GM21786 (cell line): ENCODE data around the gene IL1RN.

ENCODE experiments used
- ATAC-seq: cut with Tn5 transposase; IDR thresholded peaks from one replicate; pipeline ENCODE4 v1.9.1; 2021; ENCODE audit not compliant: unreplicated experiment

IL1RN gene

GRCh38 chr2:113171334-113172075 is 44.1 kb downstream of the IL1RN start:
- ATAC-seq = no peak

DNA sequence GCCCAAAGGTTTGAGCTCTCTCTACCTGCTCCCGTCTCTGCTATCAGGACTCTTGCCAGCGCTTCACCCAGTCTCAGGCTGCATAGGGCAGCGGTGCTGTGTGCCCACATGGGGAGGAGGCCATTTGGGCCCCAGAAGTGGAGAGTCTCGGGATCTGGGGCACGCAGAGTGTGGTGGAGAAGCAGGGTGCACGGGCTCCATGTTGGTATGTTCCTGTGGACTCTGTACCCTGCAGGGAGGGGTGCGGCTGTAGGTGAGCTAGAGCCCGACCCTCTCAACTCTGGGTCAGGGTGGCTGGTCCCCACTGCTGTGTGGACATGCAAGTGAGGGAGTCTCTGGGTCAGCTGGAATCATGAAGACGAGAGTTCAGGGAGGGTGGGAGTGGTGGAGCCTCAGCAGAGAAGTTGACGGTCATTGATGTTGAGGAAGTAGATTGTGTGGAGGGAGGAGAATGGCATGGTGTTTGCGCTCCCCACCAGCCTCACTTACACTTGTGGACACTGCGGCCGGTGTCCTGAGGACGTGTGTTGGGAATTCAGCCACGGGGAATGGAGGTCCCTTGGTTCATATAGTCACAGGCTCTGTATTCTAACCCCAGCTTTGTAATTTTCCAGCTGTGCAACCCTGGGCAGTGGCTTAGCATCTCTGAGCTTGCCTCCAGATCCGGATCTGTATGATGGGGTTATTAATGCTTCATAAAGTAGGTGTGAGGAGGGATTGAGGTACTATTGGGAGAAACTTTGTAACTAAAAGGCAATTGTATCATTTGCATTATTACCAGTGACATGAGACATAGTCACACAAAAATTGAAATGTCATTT is 45.5 kb downstream of the IL1RN start:
- no peak for ATAC-seq

DNA sequence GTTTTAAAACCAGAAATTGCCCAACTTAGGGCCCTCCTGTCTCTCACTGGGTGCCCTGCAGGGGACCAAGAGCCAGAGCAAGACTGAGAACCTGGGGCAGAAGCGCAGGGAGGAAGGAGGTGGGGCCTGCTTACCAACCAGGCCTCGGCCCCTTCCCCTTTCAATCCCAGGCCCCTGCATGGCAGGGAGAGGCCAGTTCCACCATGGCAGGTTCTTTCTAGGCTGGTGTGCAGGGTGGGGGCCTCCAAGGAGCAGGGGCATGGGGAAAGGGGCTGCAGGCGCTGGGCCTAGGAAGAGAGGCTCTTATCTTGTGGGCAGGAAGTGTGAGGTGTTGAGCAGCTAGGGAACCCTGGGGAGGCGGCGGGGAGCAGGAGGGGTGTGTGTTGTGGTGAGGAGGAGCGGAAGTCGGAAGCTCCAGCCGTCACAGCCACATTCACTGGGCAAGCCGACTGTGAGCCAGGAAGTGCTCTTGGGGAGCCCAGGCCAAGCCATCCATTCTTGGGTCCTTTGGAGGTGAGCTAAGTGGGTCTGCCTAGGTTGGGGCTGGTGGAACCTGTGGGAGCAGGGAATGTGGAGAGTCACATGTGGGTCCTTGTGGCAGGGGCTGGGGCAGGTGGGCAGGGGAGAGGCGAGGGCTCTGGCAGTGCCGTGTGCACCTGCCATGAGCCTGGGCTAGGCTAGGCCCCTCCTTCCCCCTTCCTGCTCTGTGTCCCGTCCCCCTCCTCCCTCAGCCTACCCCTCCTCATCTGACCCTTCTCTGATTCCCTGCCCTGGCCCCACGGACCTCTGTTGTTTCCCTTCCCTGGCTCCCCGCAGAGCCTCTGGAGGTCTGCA is 46.4 kb downstream of the IL1RN start, which contains the start of gene PSD4:
TSS of gene PSD4 (plus strand) at position 430 of the 834 bp plus-strand sequence. CDS start 8,486 bp downstream, outside the sequence.
- ATAC-seq = peak; percentile 84

- no peak for ATAC-seq
Observed at GRCh38 chr2:113174376-113174750, 47.0 kb downstream of the IL1RN start.

DNA sequence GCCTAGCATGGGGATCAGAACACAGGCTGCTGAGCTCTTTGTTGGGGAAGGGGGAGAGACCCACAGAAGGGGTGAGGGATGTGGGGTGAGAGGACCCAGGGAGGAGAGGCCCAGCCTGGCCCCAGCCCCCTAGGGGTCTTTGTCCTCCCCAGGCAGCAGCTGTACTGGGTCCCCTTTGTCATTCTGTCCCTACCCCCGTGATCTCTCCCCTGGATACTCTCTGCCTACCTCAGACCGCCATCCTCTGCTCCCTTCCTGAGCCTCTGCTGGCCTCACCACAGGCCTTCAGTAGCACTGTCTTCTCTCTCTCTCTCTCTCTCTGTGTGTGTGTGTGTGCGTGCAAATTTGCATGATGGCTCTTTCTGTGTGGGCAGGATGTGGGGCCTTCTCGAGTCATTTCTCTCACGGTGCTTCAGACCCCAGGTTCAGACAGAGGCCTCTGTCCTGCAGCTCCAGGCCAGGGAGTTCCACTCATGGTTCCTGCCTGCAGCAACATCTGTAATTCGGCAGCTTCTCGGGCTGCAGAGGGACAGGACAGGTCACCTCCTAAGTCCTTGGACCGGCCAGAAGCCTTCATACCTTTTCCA is 47.7 kb downstream of the IL1RN start:
- ATAC-seq = peak; percentile 64

DNA sequence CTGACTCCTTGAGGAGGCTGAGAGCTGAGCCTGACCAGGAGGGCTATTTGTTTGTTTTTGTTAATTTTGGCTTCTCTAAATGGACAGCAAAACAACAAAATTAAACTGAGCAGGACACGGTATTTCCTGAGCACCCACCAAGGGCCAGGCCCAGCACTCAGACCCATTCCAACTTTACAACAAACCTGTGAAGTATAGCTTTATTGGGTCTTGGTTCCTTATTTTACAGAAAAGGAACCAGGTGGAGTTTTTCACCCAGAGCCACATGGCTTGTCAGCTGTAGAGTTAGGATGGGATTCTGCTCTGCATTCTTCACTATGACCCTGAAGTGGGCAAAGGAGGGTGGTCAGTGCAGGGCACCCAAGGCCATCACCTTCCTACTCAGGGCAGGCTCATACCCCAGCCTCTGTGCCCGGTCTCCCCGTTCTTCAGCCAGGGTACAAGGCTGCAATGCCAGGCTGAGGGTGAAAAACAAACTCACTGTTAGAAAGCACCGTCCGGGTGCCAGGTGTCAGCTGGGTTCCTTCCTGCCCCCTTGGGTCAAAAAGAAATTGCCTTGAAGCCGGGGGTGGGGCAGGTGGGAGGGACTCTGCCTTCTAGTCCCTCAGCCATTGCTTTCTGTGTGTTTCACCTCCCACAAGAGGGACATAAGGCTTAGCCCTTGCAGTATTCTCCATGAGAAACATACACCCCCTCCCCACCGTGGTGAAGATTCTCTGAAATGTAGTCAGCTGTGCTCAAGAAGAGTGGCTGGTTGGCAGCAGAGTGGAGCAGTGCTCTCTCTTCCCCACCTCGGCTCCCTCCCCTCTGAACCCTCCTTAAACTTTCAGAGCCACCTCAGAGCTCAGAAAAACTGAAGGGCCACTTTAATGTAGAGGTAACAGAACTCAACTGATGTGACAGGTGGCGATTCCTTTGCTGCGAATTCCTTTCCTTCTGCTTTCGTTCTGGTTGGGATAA is 48.6 kb downstream of the IL1RN start:
- ATAC-seq = no peak

DNA sequence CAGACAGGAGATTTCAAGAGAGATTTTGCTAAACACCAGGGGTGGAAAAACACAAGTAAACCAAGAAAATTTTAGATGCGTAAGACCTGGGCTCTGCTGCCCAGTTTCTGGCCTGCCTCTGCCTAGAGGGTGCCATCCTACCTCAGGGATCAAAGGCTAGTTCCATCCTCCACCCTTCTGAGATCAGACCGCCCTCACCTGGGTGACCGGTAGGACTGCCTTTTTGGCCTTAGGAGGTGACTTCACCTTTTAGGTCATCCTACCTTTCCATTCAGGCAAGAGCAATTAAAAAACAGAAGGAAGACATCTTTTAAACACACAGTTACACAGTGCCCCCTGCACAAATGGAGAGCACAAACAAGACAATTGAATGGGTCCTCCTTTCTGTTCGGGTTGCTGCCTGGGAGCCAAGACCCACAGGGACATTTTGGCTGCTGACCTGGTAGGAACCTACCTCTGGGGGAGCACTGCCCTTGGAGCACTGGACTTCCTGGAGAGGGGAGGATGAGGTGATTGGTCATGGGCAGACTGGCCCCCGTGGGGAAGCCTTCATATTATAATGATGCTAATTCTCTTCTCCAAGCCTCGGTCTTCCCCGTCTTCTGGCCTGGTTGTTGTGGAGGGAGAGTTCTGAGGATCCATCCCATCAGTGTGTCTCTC is 49.4 kb downstream of the IL1RN start:
- ATAC-seq = no peak

DNA sequence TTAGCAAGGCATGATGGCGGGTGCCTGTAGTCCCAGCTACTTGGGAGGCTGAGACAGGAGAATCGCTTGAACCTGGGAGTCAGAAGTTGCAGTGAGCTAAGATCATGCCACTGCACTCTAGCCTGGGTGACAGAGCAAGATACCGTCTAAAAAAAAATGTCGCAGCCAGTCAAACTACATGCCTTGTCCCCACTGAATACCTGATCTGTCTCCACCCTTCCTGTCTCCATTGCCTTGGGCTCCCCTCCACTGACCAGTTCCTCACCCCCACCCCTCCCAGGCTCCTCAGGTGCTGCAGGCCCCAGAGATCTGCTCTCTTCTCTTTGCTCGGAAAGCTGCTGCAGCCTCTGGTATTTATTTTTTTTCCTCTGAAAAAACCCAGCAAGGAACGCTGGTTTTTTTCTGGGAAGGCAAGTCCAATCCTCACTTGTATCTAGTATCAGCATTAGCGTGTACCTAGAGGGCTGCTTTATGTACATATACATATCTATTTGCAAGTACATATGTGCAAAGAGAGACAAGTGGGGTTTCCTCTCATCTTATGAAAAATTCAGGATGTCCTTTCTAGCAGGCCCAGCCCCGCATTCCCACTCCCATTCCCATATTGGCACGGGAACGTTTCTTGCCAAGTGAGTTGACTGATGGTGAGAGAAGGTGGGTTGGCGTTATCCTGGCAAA is 50.8 kb downstream of the IL1RN start:
- ATAC-seq = no peak

DNA sequence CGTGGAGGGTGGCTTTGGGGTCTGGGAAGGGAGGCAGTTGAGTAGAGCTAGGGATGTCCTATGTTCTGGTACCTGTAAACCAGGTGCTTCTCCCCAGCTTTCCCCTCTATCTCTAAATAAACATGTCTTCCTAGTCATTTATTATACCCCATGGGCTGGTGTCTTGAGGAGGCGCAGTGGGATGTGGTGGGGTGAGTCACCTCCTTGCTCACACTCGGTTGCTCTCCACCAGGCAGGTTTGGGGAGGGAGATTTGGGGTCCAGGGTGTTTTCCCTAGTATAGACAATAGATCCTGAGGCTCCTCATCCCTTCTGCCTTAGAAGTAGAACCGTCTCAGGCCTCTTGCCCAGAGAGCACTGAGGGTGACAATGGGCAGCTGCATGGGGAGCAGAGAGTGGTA is 51.5 kb downstream of the IL1RN start:
- no peak for ATAC-seq

DNA sequence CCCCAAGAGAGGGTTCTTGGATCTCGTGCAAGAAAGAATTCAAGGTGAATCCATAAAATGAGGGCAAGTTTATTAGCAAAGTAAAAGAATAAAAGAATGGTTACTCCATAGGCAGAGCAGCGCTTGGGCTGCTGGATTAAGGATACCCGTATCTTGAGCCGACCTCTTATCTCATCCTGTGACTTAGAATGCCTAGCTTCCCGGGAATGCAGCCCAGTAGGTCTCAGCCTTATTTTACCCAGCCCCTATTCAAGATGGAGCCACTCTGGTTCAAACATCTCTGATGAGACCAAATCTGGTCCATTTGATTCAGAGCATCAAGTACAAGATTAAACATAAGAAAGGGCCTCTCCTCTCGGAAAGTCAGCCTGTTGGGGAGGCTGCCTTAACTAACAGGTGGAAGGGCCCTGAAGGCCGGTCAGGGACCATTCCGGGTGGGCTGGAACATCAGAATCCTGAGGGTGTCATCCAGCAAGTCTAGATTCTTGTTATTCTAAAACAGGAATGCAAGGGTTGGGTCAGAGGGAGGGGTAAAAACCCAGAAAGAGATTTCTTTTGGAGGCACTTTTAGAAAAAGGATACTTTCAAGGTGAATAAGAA is 52.1 kb downstream of the IL1RN start:
- no peak for ATAC-seq

GRCh38 chr2:113180131-113180946 is 52.9 kb downstream of the IL1RN start:
- ATAC-seq = no peak

GRCh38 chr2:113181258-113182051 is 54.1 kb downstream of the IL1RN start:
- ATAC-seq = no peak

DNA sequence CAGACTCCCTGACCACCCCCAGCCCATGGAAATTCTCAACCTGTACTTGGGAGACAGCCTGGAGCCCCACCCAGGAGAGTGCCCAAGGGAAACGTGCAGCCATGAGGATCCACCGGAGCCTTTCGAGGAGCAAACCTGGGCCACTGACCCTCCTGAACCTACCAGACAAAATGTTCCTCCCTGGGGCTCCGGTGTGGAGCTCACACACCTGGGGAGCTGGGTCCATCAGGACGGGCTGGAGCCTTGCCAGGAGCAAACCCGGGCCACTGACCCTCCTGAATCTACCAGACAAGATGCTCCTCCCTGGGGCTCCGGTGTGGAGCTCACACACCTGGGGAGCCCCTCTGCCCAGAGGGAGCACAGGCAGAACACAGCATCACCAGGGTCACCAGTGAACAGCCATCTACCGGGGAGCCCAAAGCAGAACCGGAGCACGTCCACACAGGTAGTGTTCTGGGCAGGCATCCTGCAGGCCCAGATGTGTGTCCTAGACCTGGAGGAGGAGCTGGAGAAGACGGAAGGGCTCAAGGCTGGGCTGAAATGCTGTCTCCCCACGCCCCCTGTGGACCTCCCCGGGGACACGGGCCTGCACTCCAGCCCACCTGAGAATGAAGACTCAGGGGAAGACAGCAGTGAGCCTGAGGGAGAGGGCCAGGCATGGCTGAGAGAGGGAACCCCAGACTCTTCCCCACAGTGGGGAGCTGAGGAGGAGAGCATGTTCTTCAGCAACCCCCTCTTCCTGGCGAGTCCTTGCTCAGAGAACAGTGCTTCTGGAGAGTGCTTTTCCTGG is 55.3 kb downstream of the IL1RN start:
- ATAC-seq = no peak

DNA sequence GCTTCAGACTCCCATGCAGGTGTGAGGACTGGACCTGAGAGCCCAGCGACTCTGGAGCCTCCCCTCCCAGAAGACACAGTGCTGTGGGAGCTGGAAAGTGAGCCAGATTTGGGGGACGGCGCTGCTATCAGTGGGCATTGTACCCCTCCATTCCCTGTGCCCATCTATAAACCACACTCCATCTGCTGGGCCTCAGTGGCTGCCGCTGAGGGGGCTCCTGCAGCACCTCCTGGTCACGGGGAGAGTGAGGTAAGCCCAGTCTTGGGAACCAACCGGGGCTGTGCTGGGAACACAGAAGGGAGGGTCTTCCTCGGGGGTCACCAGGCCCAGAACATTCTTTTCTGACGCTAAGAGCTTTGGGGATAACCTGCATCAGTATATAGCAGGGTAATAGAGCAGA is 55.9 kb downstream of the IL1RN start:
- ATAC-seq = no peak
